MM.1S (cell line): ENCODE results near the gene PEAK1.
"Not testable (repeated sequence)": the region's sequence is repeated elsewhere in the genome, so short reads cannot be mapped to it uniquely, and the experiment has no call there.

ENCODE experiments used
- DNase-seq: peaks from one replicate; pipeline ENCODE4 v3.0.0-alpha.2; 2015
- H2AFZ ChIP-seq: fragments of 300-600 bp; sonication (generic); 2 replicates; pipeline ENCODE4 v1.6.0; 2016; ENCODE audit warnings: antibody characterized with exemption, low read length
- H3F3A ChIP-seq: fragments of 300-600 bp; sonication (generic); 2 replicates; pipeline ENCODE4 v1.6.1; 2016; ENCODE audit warnings: mild to moderate bottlenecking, antibody characterized with exemption, low read length, moderate library complexity, mixed read lengths; ENCODE audit not compliant: insufficient read depth
- H3K27ac ChIP-seq: fragments of 300-600 bp; sonication (generic); 2 replicates; pipeline ENCODE4 v1.5.1; 2016; ENCODE audit warnings: mild to moderate bottlenecking, low read length
- H3K27me3 ChIP-seq: fragments of 300-600 bp; sonication (generic); replicated peaks from 2 replicates; pipeline ENCODE4 v1.6.0; 2016; ENCODE audit warnings: low read length; ENCODE audit not compliant: insufficient read depth
- H3K36me3 ChIP-seq: fragments of 300-600 bp; sonication (generic); replicated peaks from 2 replicates; pipeline ENCODE4 v1.6.1; 2016; ENCODE audit warnings: mild to moderate bottlenecking, low read length, mixed read lengths; ENCODE audit not compliant: insufficient read depth
- H3K4me1 ChIP-seq: fragments of 300-600 bp; sonication (generic); 2 replicates; pipeline ENCODE4 v1.6.1; 2016; ENCODE audit warnings: low read length, mixed read lengths
- H3K4me2 ChIP-seq: fragments of 300-600 bp; sonication (generic); 2 replicates; pipeline ENCODE4 v1.6.0; 2016; ENCODE audit warnings: low read depth, low read length
- H3K4me3 ChIP-seq: fragments of 300-600 bp; sonication (generic); 2 replicates; pipeline ENCODE4 v1.5.1; 2016; ENCODE audit warnings: low read length, mixed read lengths
- H3K79me2 ChIP-seq: fragments of 300-600 bp; sonication (generic); 2 replicates; pipeline ENCODE4 v1.6.1; 2016; ENCODE audit warnings: mixed run types, low read length, mixed read lengths
- H3K9ac ChIP-seq: fragments of 300-600 bp; sonication (generic); 2 replicates; pipeline ENCODE4 v1.6.1; 2016; ENCODE audit warnings: low read length, mixed read lengths
- H3K9me2 ChIP-seq: fragments of 300-600 bp; sonication (generic); replicated peaks from 2 replicates; pipeline ENCODE4 v1.6.1; 2016; ENCODE audit warnings: mild to moderate bottlenecking, low read length, mixed read lengths; ENCODE audit not compliant: insufficient read depth
- H3K9me3 ChIP-seq: fragments of 300-600 bp; sonication (generic); replicated peaks from 2 replicates; pipeline ENCODE4 v1.6.1; 2016; ENCODE audit warnings: mild to moderate bottlenecking, low read length, mixed read lengths; ENCODE audit not compliant: insufficient read depth
- H4K20me1 ChIP-seq: fragments of 300-600 bp; sonication (generic); 2 replicates; pipeline ENCODE4 v1.6.1; 2016; ENCODE audit warnings: mild to moderate bottlenecking, low read length, moderate library complexity, mixed read lengths; ENCODE audit not compliant: insufficient read depth
- EZH2 ChIP-seq: fragments of 300-600 bp; sonication (generic); optimal IDR thresholded peaks from 2 replicates; pipeline ENCODE3; 2017; ENCODE audit warnings: low read depth, mild to moderate bottlenecking, antibody characterized with exemption, low read length, mixed read lengths
- EZH2phosphoT487 ChIP-seq: fragments of 300-600 bp; sonication (generic); IDR thresholded peaks from 2 replicates; pipeline ENCODE4 v1.6.1; 2018; ENCODE audit warnings: antibody characterized with exemption, low read length
- TF ChIP-seq, protein P1 (sequence below): fragments of 300-600 bp; sonication (generic); IDR thresholded peaks from 2 replicates; pipeline ENCODE4 v1.5.1; 2016; ENCODE audit warnings: antibody characterized with exemption, low read length, mixed read lengths

Gene PEAK1

DNA sequence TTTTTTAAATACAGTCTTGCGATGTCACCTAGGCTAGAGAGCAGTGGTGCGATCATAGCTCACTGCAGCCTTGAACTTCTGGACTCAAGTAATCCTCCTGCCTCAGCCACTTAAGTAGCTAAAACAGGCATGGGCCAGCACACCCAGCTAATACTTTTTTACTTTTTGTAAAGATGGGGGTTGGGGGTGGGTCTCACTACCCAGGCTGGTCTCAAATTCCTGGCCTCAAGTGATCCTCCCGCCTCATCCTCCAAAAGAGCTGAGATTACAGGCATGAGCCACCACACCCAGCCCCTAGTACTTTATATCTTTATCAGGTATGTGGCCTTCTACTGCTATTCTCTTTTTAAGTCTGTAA is 8.3 kb downstream of the PEAK1 start:
- DNase-seq = no peak
- no peak overlapping the region for H2AFZ ChIP-seq
- H3K27ac ChIP-seq = peak overlapping the region; percentile 29; the same call in 1 of the 2 replicates
- H3F3A ChIP-seq = peaks cover 19% of the 10 kb centered on the region
- no peak overlapping the region for H3K4me2 ChIP-seq
- H3K79me2 ChIP-seq = peaks cover 89% of the 10 kb centered on the region
- H3K27me3 ChIP-seq = no peaks in the 10 kb centered on the region
- peaks cover 15% of the 10 kb centered on the region for H3K4me1 ChIP-seq
- H3K36me3 ChIP-seq = no peaks in the 10 kb centered on the region
- H3K9me2 ChIP-seq = no peaks in the 10 kb centered on the region
- H3K9ac ChIP-seq = no peak overlapping the region
- no peaks in the 10 kb centered on the region for H3K9me3 ChIP-seq
- TF ChIP-seq, protein P1, sequence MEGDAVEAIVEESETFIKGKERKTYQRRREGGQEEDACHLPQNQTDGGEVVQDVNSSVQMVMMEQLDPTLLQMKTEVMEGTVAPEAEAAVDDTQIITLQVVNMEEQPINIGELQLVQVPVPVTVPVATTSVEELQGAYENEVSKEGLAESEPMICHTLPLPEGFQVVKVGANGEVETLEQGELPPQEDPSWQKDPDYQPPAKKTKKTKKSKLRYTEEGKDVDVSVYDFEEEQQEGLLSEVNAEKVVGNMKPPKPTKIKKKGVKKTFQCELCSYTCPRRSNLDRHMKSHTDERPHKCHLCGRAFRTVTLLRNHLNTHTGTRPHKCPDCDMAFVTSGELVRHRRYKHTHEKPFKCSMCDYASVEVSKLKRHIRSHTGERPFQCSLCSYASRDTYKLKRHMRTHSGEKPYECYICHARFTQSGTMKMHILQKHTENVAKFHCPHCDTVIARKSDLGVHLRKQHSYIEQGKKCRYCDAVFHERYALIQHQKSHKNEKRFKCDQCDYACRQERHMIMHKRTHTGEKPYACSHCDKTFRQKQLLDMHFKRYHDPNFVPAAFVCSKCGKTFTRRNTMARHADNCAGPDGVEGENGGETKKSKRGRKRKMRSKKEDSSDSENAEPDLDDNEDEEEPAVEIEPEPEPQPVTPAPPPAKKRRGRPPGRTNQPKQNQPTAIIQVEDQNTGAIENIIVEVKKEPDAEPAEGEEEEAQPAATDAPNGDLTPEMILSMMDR = no peak
- no peak for TF ChIP-seq EZH2
- no peak for TF ChIP-seq EZH2phosphoT487
- H3K4me3 ChIP-seq = no peak overlapping the region
- no peaks in the 10 kb centered on the region for H4K20me1 ChIP-seq

DNA sequence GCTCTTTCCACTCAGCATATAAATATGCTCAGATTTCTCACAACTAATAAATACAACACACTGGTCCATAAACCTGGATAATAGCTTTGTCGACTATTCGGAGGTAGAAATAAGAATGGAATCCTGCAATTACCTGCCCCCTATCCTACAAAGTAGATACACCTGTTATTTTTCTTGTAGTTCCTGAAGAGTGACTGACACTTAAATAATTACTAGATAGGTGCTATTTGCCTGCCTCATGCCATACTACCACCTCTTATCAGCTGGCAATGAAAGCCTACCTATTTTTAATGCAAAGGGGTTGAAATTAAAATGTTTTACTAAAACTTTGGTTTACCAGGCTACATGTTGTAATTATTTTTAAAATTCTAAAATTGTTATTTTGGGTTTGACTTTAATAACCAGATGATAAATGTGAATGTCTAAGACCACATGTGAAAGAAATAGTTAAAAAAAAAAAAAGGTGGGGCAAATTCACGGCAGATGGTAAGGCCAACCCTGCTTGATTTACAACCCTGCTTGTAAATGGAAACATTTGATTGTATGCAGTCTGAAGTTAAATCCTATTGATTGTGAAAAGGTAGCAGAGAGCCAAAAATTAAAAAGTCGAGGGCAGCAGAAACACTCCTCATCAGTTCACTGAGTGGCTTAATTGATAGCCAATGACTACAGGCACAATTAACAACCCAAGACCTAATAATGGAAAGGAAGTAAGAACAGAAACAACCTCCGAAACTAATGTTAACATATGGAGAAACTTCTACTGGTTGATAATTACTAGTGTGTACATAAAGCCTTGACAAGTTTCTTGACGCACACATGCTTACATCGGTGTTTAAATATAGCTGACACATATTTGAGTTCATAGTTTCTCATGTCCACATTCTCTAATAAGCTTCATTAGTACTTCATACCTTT is 8.9 kb downstream of the PEAK1 start:
- H3K9me2 ChIP-seq = no peaks in the 10 kb centered on the region
- peak overlapping the region; percentile 47; the same call in 1 of the 2 replicates for H3K4me3 ChIP-seq
- DNase-seq = no peak
- H3K4me2 ChIP-seq = peak overlapping the region; percentile 33; the same call in 1 of the 2 replicates
- H3K79me2 ChIP-seq = peaks cover 89% of the 10 kb centered on the region
- peaks cover 19% of the 10 kb centered on the region for H3F3A ChIP-seq
- TF ChIP-seq, protein P1 = no peak
- TF ChIP-seq EZH2phosphoT487 (no peak), EZH2 (no peak)
- H4K20me1 ChIP-seq = no peaks in the 10 kb centered on the region
- peak overlapping the region; percentile 88; the same call in 1 of the 2 replicates for H3K27ac ChIP-seq
- no peaks in the 10 kb centered on the region for H3K27me3 ChIP-seq
- no peaks in the 10 kb centered on the region for H3K36me3 ChIP-seq
- H3K4me1 ChIP-seq = peaks cover 20% of the 10 kb centered on the region
- no peaks in the 10 kb centered on the region for H3K9me3 ChIP-seq
- H3K9ac ChIP-seq = peak overlapping the region; percentile 61; the same call in 1 of the 2 replicates
- no peak overlapping the region for H2AFZ ChIP-seq

DNA sequence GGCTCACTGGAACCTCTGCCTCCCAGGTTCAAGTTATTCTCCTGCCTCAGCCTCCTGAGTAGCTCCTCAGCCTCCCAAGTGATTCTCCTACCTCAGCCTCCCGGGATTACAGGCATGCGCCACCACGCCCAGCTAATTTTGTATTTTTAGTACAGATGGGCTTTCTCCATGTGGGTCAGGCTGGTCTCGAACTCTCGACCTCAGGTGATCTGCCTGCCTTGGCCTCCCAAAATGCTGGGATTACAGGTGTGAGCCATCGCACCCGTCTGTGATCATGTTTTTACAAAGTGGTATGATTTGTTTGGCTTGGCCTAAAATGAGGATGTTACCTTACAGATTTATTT is 9.8 kb downstream of the PEAK1 start:
- peaks cover 22% of the 10 kb centered on the region for H3K4me1 ChIP-seq
- H3K9me2 ChIP-seq, H2AFZ ChIP-seq, DNase-seq, H4K20me1 ChIP-seq, H3K27me3 ChIP-seq, H3K36me3 ChIP-seq, H3K9me3 ChIP-seq: not testable (repeated sequence)
- H3K79me2 ChIP-seq = peaks cover 89% of the 10 kb centered on the region
- peak overlapping the region; percentile 47 for H3K4me3 ChIP-seq
- peaks cover 19% of the 10 kb centered on the region for H3F3A ChIP-seq
- H3K4me2 ChIP-seq = peak overlapping the region; percentile 33; the same call in 1 of the 2 replicates
- peak overlapping the region; percentile 61 for H3K9ac ChIP-seq
- H3K27ac ChIP-seq = peak overlapping the region; percentile 88
